K562 (cell line): Measurements from ENCODE around the gene CEP72. TPM values are rescaled to one million over a fixed set of nuclear protein-coding genes. Genes with fewer than 3 reads are reported as not detected.

ENCODE experiments used
- ATAC-seq: fragments of 200-7000 bp; cut with Tn5 transposase; 3 replicates; pipeline ENCODE4 v1.9.1; 2020; ENCODE audit warnings: moderate library complexity
- BruUV-seq: library from RNA; stranded (reverse); fragments of 400-500 nt; replicated peaks from 2 replicates; lab custom pipeline; 2021; lab: Mats Ljungman, UMichigan
- CTCF ChIA-PET: fragments of 300-600 bp; formaldehyde crosslinking; extraction: SDS; loops from one replicate; lab custom pipeline; 2021; ENCODE audit warnings: low intra/inter-chr PET ratio; lab: Yijun Ruan, JAX
- POLR2A ChIA-PET: fragments of 300-600, 350-650 bp; sonication (Branson Sonifier 250); formaldehyde crosslinking; extraction: SDS; loops from one replicate; lab custom pipeline; 2021; ENCODE audit warnings: antibody characterized with exemption, inconsistent platforms; lab: Yijun Ruan, JAX
- DNase-seq, 4 experiments: peaks; one replicate each; pipeline versions ENCODE4 v3.0.0 to v3.0.0-alpha.2; 2011 to 2018; ENCODE audit warnings: low spot score in 3 of 4, mixed read lengths in 3 of 4; ENCODE audit errors: extremely low read depth in 1 of 4
- FAIRE-seq: peaks from 2 replicates; lab custom pipeline; 2011; peaks lifted over from hg19 to GRCh38; lab: Jason Lieb, UNC
- H2AFZ ChIP-seq: 2 replicates; pipeline ENCODE4 v1.6.0; 2011; ENCODE audit warnings: low read depth, low read length, control low read depth, inconsistent platforms
- H3K27ac ChIP-seq: fragments of 200-600 bp; 3 replicates; pipeline ENCODE4 v1.8.0; 2011; ENCODE audit warnings: low read depth, mild to moderate bottlenecking, control low read depth, inconsistent platforms, low read length, moderate library complexity, mixed read lengths; ENCODE audit errors: extremely low read depth
- H3K27me3 ChIP-seq, 2 experiments: fragments of 300-600 bp in 1 of 2; 2 replicates in 1 of 2; 3 replicates in 1 of 2; pipeline versions ENCODE4 v1.6.0 to v1.8.0; 2011; ENCODE audit warnings: inconsistent platforms in 2 of 2, low read length in 2 of 2, mild to moderate bottlenecking in 1 of 2, mixed read lengths in 1 of 2, moderate library complexity in 1 of 2; ENCODE audit not compliant: control insufficient read depth in 2 of 2, insufficient read depth in 2 of 2
- H3K36me3 ChIP-seq: fragments of 300-600 bp; 3 replicates; pipeline ENCODE4 v1.8.0; 2011; ENCODE audit warnings: mild to moderate bottlenecking, low read length, inconsistent platforms; ENCODE audit not compliant: control insufficient read depth, insufficient read depth
- H3K4me1 ChIP-seq, 2 experiments: fragments of 200-600 bp in 1 of 2; replicated peaks in 1 of 2; 2 replicates in 1 of 2; 3 replicates in 1 of 2; pipeline versions ENCODE4 v1.5.1 to v1.8.0; 2011; ENCODE audit warnings: inconsistent platforms in 2 of 2, low read length in 2 of 2, mild to moderate bottlenecking in 1 of 2, mixed read lengths in 1 of 2, moderate library complexity in 1 of 2; ENCODE audit not compliant: control insufficient read depth in 2 of 2, insufficient read depth in 2 of 2
- H3K4me2 ChIP-seq: 2 replicates; pipeline ENCODE4 v1.6.1; 2011; ENCODE audit warnings: low read length, control low read depth, inconsistent platforms, mixed read lengths; ENCODE audit not compliant: insufficient read depth
- H3K4me3 ChIP-seq: fragments of 200-600 bp; sonication (generic), shearing (Covaris generic); 2 replicates; pipeline ENCODE4 v1.5.1; 2016; ENCODE audit warnings: control low read depth, inconsistent platforms
- H3K79me2 ChIP-seq: fragments of 200-600 bp; 3 replicates; pipeline ENCODE4 v1.8.0; 2011; ENCODE audit warnings: low read length, inconsistent platforms; ENCODE audit not compliant: control insufficient read depth, insufficient read depth
- H3K9ac ChIP-seq, 2 experiments: 2 replicates each; pipeline versions ENCODE4 v1.6.0 to v1.6.1; 2011; ENCODE audit warnings: low read depth in 2 of 2, low read length in 2 of 2, control low read depth in 1 of 2, inconsistent platforms in 1 of 2, mild to moderate bottlenecking in 1 of 2, mixed read lengths in 1 of 2; ENCODE audit not compliant: insufficient read depth in 1 of 2
- H3K9me1 ChIP-seq: one replicate; pipeline ENCODE4 v1.6.0; 2011; ENCODE audit warnings: inconsistent platforms, mild to moderate bottlenecking, low read length, moderate library complexity; ENCODE audit not compliant: control insufficient read depth, insufficient read depth
- H3K9me3 ChIP-seq: replicated peaks from 2 replicates; pipeline ENCODE4 v1.5.1; 2011; ENCODE audit warnings: low read depth, low read length, inconsistent platforms; ENCODE audit not compliant: control insufficient read depth, insufficient read depth
- H4K20me1 ChIP-seq: replicated peaks from 2 replicates; pipeline ENCODE4 v1.6.1; 2011; ENCODE audit warnings: low read length, inconsistent platforms, mixed read lengths; ENCODE audit not compliant: control insufficient read depth, insufficient read depth
- ATF1 ChIP-seq, 2 experiments: fragments of 450-650 bp in 1 of 2; IDR thresholded peaks; 2 replicates each; pipeline ENCODE4 v1.6.1; 2016; ENCODE audit warnings: missing compliant biosample characterization in 1 of 2, missing genetic modification characterization in 1 of 2
- CBFB ChIP-seq: sonication (generic); formaldehyde crosslinking; IDR thresholded peaks from 2 replicates; pipeline ENCODE4 v1.4.0; 2020; ENCODE audit warnings: mild to moderate bottlenecking, missing genetic modification reagents
- CBX3 ChIP-seq, 2 experiments: IDR thresholded peaks; 1 replicate in 1 of 2; 2 replicates in 1 of 2; pipeline ENCODE4 v1.6.1; 2012; ENCODE audit warnings: inconsistent platforms in 2 of 2, low read length in 2 of 2, borderline replicate concordance in 1 of 2, control low read depth in 1 of 2
- CREB3L1 ChIP-seq: fragments of 450-650 bp; IDR thresholded peaks from 2 replicates; pipeline ENCODE4 v1.6.1; 2014; ENCODE audit warnings: low read depth, mild to moderate bottlenecking, moderate library complexity, borderline replicate concordance
- EP300 ChIP-seq: IDR thresholded peaks from 2 replicates; pipeline ENCODE4 v1.6.1; 2012; ENCODE audit warnings: low read length, improper control_type of control experiment
- HES1 ChIP-seq: fragments of 450-650 bp; IDR thresholded peaks from 2 replicates; pipeline ENCODE4 v1.6.1; 2016; ENCODE audit warnings: low read depth, mild to moderate bottlenecking, moderate library complexity
- MYC ChIP-seq, 2 experiments: fragments of 250-450 bp in 1 of 2; sonication (Bioruptor Pico) in 1 of 2; IDR thresholded peaks; 2 replicates each; pipeline versions ENCODE4 v1.5.1 to v1.6.1; 2012 to 2021; ENCODE audit warnings: low read depth in 2 of 2, borderline replicate concordance in 1 of 2, improper control_type of control experiment in 1 of 2, low read length in 1 of 2, mild to moderate bottlenecking in 1 of 2, moderate library complexity in 1 of 2
- SMARCA5 ChIP-seq: fragments of 450-650 bp; IDR thresholded peaks from 2 replicates; pipeline ENCODE4 v1.6.1; 2016
- ZBTB12 ChIP-seq: fragments of 250-450 bp; sonication (Bioruptor Pico); IDR thresholded peaks from 2 replicates; pipeline ENCODE4 v1.4.0; 2020
- ZNF165 ChIP-seq: fragments of 250-450 bp; sonication (Bioruptor Pico); IDR thresholded peaks from 2 replicates; pipeline ENCODE4 v1.4.0; 2020; ENCODE audit warnings: borderline replicate concordance
- ZNF324 ChIP-seq: fragments of 250-450 bp; sonication (Bioruptor Pico); IDR thresholded peaks from 2 replicates; pipeline ENCODE4 v1.4.0; 2020; ENCODE audit warnings: mild to moderate bottlenecking
- whole genome bisulfite sequencing: fragments of 100-300 bp; shearing (Covaris generic); methylation state at CpG from one replicate; pipeline ENCODE4 v1.1.6; 2016; ENCODE audit warnings: low coverage, mixed read lengths; ENCODE audit not compliant: insufficient coverage; ENCODE audit errors: missing lambda C conversion rate; 5-methylcytosine and 5-hydroxymethylcytosine counted together
- in situ Hi-C: fragments of 300-500 bp; cut with MboI; formaldehyde crosslinking; loops from 4 replicates; pipeline ENCODE4 v1.15.0; 2018; ENCODE audit warnings: inconsistent platforms, mixed read lengths
- intact Hi-C: fragments of 100-400 bp; cut with micrococcal nuclease; formaldehyde crosslinking; loops from 2 replicates; pipeline ENCODE4 v1.14.2; 2022
- polyA plus RNA-seq, 8 experiments: library from polyadenylated mRNA; depleted of rRNA in 4 of 8; stranded (reverse) in 5 of 8; unstranded in 3 of 8; fragments of >200 nt; fragmentation: Nextera tagmentation in 2 of 8; fragmentation: Illumina TruSeq in 1 of 8; extraction: Ambion mirVana in 2 of 8; extraction: Trizol in 1 of 8; gene quantifications; 2 replicates each; pipeline versions ENCODE4 v1.2.1 to v1.2.3, GENCODE V29; 2011 to 2014; ENCODE audit warnings: inconsistent platforms in 1 of 8, missing spikeins in 1 of 8
- total RNA-seq, 7 experiments: library from RNA; depleted of rRNA in 6 of 7; stranded (reverse); fragments of >200 nt in 6 of 7; fragmentation: Illumina TruSeq in 2 of 7; extraction: Trizol in 2 of 7; gene quantifications; 2 replicates each; pipeline versions ENCODE4 v1.2.1 to v1.2.3, GENCODE V29; 2011 to 2021; ENCODE audit warnings: low replicate concordance in 1 of 7
- TF ChIP-seq, protein P1 (sequence below): fragments of 450-650 bp; IDR thresholded peaks from 2 replicates; pipeline ENCODE4 v1.6.1; 2017; ENCODE audit warnings: antibody characterized with exemption
- TF ChIP-seq, protein P2 (sequence below): fragments of 450-650 bp; IDR thresholded peaks from 2 replicates; pipeline ENCODE4 v1.6.1; 2016; ENCODE audit warnings: borderline replicate concordance

CEP72 gene
- total and polyA plus RNA-seq, 9 of the 15 experiments (the other 6 are each of a cell fraction or from before 2014, with no cell fraction given): 0.89 to 38.1 (median 14.2) TPM

DNA sequence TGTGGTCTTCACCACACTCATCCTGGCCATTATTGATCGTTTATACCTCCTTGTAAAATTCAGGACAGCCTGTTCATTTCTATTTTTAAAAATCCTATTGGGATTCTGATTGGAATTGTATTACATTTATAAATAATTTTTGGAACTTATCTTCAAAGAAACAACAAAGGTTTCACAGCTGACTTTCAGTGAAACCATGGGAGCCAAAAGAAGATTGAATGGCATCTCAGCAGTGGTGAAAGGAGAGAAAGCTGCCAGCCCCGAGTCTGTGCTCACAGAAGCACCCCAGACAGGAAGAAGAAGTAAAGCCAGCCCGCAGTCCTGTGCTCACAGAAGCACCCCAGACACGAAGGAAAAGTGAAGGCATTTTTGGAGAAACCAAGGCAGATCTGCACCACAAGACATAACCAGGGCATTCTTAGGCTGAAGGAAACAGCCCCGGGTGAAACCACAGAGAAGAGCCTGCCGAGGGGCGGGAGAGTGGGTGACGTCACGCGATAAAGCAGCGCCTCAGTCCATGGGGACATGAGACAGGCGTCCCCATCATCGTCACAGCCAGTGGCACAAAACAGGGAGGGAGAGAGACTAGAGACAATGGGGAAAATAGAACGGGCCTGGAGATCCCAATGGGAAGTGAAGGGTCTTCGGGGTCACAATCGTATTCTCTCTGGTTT is 45.4 kb upstream of the CEP72 start:
- Histone ChIP-seq H4K20me1 (no peaks in the 10 kb centered on the region), H3K9me3 (no peaks in the 10 kb centered on the region), H3K27ac (no peak overlapping the region), H3K79me2 (no peaks in the 10 kb centered on the region), H2AFZ (no peak overlapping the region), H3K27me3 (peaks cover 38 to 51% of the 10 kb centered on the region in 2 experiments), H3K4me2 (no peak overlapping the region), H3K36me3 (no peaks in the 10 kb centered on the region), H3K9me1 (no peaks in the 10 kb centered on the region), H3K4me3 (no peak overlapping the region), H3K9ac (no peak overlapping the region), H3K4me1 (peaks cover 0 to 25% of the 10 kb centered on the region in 2 experiments; a peak in 2 of 5 replicates)
- POLR2A ChIA-PET: interaction anchor here (0.7 to 1.5 kb wide), 2 partner anchors 11 to 14 kb away, joined by 3 to 4 read pairs; no protein-coding TSS in a partner anchor
- in situ Hi-C loops (no loop called here), intact Hi-C loops (no loop called here)
- 2% methylated on average over 16 of the region's 16 CpGs for WGBS
- DNase-seq: peak in 3 of 4 experiments; percentile 24 to 53 (median 49)
- CTCF ChIA-PET: no interaction called here
- peak; percentile 66 for ATAC-seq
- no TSS peak for BruUV-seq
- FAIRE-seq: no peak
- no peak for TF ChIP-seq SMARCA5
- TF ChIP-seq CREB3L1: no peak
- 0 out of 2 replicates have a peak, but pooled peaks have one; percentile 16 for TF ChIP-seq ZBTB12 (CRISPR knock-in tag)
- TF ChIP-seq, protein P1, sequence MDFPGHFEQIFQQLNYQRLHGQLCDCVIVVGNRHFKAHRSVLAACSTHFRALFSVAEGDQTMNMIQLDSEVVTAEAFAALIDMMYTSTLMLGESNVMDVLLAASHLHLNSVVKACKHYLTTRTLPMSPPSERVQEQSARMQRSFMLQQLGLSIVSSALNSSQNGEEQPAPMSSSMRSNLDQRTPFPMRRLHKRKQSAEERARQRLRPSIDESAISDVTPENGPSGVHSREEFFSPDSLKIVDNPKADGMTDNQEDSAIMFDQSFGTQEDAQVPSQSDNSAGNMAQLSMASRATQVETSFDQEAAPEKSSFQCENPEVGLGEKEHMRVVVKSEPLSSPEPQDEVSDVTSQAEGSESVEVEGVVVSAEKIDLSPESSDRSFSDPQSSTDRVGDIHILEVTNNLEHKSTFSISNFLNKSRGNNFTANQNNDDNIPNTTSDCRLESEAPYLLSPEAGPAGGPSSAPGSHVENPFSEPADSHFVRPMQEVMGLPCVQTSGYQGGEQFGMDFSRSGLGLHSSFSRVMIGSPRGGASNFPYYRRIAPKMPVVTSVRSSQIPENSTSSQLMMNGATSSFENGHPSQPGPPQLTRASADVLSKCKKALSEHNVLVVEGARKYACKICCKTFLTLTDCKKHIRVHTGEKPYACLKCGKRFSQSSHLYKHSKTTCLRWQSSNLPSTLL: no peak
- TF ChIP-seq EP300: no peak
- no peak; the same call in 1 of the 2 replicates for TF ChIP-seq ATF1 (CRISPR knock-in tag; IDR thresholded peaks at IDR 0.05)
- TF ChIP-seq ATF1 (tag; IDR thresholded peaks at IDR 0.05): peak; percentile 85
- peak in 1 of 2 experiments; percentile 62; a peak in 2 of 3 replicates for TF ChIP-seq CBX3 (IDR thresholded peaks at IDR 0.05; ENCODE audit: borderline replicate concordance in 1 of 2, low read length in 2 of 2)
- no peak for TF ChIP-seq ZNF324 (CRISPR knock-in tag)
- no peak for TF ChIP-seq HES1
- no peak for TF ChIP-seq ZNF165 (CRISPR knock-in tag)
- no peak for TF ChIP-seq CBFB
- TF ChIP-seq, protein P2, sequence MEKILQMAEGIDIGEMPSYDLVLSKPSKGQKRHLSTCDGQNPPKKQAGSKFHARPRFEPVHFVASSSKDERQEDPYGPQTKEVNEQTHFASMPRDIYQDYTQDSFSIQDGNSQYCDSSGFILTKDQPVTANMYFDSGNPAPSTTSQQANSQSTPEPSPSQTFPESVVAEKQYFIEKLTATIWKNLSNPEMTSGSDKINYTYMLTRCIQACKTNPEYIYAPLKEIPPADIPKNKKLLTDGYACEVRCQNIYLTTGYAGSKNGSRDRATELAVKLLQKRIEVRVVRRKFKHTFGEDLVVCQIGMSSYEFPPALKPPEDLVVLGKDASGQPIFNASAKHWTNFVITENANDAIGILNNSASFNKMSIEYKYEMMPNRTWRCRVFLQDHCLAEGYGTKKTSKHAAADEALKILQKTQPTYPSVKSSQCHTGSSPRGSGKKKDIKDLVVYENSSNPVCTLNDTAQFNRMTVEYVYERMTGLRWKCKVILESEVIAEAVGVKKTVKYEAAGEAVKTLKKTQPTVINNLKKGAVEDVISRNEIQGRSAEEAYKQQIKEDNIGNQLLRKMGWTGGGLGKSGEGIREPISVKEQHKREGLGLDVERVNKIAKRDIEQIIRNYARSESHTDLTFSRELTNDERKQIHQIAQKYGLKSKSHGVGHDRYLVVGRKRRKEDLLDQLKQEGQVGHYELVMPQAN: no peak
- no peak for TF ChIP-seq MYC (IDR thresholded peaks at IDR 0.05; ENCODE audit: low read depth, low read length)
- TF ChIP-seq MYC (CRISPR knock-in tag; IDR thresholded peaks at IDR 0.05; ENCODE audit: borderline replicate concordance, low read depth): no peak
